NCI-H128 (cell line): ENCODE measurements around the gene CDK5RAP3.

Experiments used
- DNase-seq: peaks from one replicate; lab custom pipeline; 2025; ENCODE audit not compliant: unreplicated experiment; lab: John Stamatoyannopoulos, UW

CDK5RAP3 gene

DNA sequence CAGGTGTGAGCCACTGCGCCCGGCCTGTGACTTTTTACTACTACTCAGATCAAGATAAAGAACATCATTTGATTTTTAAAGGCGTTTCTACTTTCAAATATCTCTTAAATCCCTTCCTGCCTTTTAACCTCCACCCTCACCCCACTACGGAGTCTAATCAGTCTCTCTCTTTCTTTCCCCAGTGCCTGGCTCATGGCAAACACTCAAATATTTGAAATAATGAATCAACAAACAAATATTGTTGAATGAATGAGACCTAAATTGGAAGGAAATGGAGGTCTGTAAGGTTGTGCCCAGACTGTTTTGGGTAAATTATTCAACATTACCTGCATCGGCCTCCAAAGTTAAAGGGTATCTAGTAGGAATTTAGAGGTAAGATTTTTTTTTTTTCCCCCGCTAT is 52.0 kb downstream of the CDK5RAP3 start:
- no peak for DNase-seq

DNA sequence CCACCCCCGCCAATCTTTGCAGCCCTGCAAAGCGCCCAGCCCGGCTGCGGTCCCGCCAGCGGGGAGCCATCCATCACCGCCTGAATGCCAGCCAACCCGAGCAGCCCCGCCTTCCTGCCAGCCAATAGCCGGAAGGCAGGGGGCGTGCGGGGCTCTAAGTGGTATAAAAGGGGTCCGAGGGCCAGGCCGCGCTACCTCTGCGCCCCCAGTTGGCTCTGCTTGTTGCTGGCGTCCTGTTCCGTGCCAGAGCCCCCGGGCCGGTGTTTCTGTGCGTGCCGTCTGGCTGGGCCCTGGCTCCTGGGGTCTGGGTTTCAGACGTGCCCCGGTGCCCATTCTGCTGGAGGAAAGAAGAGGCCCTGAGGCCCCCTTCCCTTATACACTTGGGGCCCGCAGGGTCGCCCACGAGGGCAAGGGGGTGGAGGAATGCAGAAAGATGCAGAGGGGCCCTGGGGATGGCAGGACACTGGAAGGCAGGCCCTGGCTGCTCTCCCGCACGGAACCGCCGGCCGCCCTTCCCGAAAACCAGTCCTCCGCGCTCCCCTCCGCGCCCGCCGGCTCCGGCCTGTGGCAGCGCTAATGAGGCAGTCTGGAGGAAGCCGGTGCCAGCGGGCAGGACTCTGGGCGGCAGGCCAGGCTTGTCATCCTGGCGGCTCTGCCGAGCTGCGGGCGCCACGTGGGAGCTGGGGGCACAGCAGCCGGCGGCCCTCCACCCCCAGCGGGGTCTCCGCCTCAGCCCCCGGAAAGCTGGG is 52.7 kb downstream of the CDK5RAP3 start:
- peak; percentile 34 for DNase-seq

DNA sequence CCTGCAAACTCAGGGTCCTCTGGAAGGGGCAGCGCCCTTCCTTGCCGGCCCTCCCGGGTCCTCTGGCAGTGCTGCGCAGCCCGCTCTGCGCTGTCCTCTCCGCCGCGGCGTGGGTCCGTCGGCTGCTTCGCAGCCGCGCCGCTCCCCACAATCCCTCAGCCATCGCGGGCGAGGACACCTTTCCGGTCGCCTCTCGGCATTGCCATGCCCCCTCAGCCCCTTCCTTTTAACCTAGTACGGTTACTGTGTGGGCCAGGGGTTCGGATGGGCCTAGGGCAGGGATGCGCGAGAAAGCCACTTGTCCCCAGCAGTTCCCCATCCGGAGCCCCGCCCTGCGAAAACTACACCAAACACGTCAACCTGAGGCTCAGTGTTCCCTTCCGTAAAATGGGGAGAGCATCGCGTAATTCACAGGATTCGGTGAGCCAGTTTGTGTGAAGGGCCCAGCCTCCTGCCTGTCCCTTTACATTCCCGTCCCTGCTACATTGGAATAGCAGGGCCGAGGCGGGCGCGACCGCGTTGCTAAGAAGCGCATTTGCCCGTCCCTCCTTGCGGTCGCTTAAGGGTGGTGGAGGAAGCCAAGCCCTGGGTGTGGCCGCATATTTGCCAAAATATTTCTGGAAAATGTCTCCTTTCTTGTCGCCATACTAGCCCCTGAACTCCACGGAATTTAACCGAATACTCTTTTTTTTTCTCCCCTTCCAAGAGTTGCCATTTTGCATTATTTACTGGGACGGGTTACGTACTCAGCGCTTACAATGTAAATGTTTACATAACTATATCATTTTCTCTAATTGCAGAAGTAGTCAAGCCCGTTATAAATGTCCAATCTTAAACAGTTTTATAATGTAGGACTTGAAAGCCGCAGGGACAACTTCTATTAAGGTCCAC is 53.5 kb downstream of the CDK5RAP3 start:
- no peak for DNase-seq

DNA sequence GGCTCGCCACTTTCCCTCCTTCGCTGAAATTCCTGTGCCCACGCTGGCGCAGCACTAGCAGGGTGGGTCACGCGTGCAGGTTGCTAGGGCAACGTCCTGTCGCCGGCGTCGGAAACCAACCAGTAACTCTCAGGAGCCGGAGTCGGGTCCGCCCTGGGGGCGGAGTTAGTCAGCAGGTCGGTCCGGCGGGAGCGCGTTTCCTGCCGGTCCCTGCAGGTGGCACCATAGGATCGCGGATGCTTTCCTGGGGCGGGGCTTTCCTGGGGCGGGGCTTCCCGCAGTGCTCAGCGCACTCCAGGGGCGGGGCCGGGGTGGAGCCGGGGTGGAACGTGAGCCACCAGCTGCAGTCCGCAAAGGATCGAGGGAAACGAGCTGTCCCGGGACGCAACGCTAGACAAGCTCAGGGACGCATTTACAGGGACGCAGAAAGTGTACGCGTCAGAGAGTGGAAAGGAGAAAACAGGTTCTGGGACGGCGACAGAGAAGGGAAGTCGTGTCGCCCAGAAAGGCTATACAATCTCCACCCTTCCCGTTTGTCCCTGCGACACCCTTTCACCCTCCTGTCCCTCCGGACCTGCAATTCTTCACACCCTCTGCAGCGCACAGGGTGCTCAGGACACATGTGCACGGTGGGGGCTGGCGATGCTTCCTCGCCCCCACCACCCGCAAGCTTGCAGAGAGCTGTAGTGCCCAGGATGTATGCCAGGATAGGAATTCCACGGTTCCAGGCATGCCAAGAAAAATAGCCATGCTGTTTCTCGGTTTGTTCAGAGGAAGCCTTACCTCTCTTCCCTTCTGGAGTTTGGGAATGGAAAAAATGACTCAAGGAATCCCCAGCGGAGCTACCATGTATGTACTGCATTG is 54.4 kb downstream of the CDK5RAP3 start:
- peak; percentile 84 for DNase-seq

DNA sequence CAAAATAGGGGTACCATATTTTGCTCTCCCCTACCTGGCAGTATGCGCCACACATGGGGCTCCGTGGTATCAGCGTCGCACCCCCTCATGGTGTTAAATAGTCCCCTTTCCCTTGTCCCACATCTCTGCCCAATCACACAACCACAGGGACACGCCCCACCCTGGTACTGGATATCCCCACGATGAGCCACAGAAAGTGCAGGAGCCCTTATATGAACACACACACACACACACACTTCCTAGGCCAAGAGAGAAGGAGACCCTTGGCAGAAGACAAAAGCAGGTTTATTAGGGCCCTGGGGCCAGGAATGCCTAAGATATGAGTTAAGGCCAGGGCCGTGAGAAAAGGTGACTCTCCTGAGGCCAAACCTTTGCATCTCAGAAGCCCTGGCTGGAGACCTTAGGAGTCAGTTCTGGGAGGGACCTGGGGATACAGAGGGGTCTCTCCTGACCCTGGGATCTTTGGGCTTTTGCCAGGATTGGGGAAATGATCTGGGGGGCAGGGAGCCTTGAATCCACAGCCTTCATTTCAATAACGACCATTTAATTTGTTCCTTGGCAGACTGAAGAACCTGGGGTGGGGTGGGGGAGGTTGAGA is 55.1 kb downstream of the CDK5RAP3 start:
- DNase-seq, result no peak

DNA sequence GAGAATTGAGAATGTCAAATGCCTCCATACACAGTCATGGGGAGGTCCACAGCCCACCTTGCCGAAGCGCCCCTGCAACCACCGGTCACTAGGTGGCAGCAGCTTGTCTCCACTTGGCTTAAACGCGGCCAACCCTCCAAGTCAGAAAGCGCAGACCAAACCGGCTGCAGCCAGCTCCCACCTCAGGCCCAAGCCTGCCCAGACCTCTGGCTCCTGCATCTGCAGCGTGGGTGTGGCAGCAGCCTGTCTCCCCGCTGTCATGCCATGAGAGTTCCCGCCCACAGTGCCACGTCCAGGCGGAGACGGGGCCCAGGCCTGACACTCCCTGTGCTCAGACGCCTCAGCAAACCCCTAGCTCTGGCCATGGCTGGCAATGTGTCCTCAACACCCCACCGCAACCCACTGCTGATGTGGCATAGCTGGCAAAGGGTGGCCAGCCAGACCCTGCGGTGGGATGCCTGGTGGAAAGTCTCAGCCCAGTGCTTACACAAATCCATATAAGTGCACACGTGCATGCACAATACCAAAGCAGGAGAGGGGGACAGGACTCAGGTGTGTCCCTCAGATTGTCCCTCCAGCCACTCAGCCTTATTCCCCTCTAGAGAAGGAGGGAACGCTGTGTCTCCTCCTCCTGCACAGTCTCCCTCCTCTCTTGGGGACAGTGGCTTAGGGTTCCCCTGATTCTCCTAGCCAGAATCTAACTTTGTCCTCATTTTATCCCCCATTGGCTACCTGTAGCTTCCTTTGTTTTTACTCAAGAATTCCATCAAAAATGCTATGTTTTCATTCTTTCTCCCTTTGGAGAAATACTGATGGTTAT is 55.8 kb downstream of the CDK5RAP3 start:
- peak; percentile 69 for DNase-seq

DNA sequence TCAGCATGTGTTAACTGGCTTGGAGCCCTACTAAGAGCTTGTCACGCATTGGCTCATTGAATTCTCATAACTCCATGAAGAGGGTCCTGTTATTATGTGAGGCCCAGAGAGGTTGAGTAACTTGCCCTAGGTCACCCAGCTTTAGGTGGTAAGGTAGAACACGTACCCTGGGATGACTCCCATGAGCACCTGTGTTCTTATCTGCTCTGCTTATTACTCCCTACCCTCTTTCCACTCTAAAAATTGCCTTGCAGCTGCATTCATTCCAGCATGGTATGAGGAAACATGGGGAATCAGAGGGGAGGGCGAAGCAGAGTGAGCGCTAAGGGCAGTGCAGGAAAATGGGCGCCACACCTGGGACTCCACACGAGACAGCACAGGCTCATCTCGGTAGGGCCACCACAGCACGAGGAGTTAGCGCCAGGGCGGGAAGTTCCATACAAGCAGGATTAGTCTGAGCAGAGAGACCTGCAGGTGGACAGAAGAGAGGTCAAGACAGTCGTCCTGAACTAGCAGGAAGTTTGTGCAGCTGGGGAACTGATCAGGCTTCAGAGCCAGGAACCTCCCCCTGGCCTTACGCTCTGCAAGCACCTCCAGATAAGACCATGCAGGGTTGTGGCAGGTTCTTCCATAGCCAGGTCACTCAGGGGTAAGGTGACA is 56.5 kb downstream of the CDK5RAP3 start:
- no peak for DNase-seq

DNA sequence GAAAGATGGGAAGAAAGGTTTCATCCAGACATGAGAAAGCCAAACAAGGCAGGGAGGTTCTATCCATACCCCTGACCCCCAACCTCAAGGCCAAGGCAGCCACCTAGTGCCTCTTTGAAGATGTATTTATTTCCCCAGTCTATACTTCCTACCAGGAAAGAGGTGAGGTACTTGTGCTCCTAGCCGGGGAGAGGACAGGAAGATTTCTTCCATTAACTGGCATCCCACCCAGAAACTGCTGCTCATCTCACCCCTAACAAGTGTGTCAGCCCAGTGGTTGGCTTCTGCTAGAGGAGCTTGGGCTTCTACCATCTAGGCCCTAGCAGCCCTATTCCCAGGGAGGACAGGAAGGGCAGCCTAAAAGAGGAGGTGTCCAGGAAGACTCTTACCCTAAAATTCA is 57.8 kb downstream of the CDK5RAP3 start:
- DNase-seq, result no peak

DNA sequence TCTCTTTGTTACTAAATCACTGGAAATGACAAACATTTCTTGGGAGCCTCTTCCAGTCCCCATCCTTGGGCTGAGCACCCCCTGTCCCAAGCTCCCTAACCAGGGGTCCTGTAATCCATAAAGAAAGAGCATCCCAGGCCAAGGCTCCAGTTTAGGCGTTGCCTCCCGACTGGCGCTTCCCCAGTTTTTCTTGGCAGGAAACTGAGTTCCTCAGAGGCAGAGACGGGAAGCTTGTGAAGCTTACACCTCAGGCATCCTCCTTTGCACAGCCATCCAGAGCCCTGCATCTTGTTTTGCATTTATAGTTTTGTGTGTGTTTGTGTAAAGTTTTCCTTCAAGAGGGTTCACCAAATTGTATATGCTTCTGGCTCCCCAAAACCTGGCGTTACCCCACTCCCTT is 59.6 kb downstream of the CDK5RAP3 start:
- DNase-seq, result no peak
